HG02678 (cell line): ENCODE data around the gene NKTR.
"Not testable (repeated sequence)": the region's sequence is repeated elsewhere in the genome, so short reads cannot be mapped to it uniquely, and the experiment has no call there.

ENCODE experiments used
- ATAC-seq: cut with Tn5 transposase; IDR thresholded peaks from one replicate; pipeline ENCODE4 v1.9.1; 2021; ENCODE audit warnings: mild to moderate bottlenecking, moderate library complexity; ENCODE audit not compliant: unreplicated experiment

The NKTR gene

GRCh38 chr3:42593635-42594034 is 6.9 kb upstream of the NKTR start:
- ATAC-seq, result no peak

- ATAC-seq, result no peak
These were observed 4.8 kb upstream of the NKTR start for GRCh38 chr3:42595682-42596081.

- ATAC-seq, result not testable (repeated sequence)
These were observed 3.4 kb upstream of the NKTR start for GRCh38 chr3:42597098-42597497.

GRCh38 chr3:42600958-42601675 is 631 bp downstream of the NKTR start:
- peak; percentile 17 for ATAC-seq

- no peak for ATAC-seq
These were observed 1.6 kb downstream of the NKTR start for GRCh38 chr3:42601896-42602581.

GRCh38 chr3:42602961-42603360 is 2.5 kb downstream of the NKTR start:
- ATAC-seq, result no peak

- ATAC-seq, result no peak
These were observed 5.2 kb downstream of the NKTR start for GRCh38 chr3:42605546-42606173.

- no peak for ATAC-seq
These were observed 8.1 kb downstream of the NKTR start for GRCh38 chr3:42608581-42608980.

GRCh38 chr3:42610976-42611375 is 10.5 kb downstream of the NKTR start:
- ATAC-seq, result no peak

- ATAC-seq, result no peak
These were observed 11.7 kb downstream of the NKTR start for GRCh38 chr3:42612217-42612616.

- ATAC-seq, result no peak
These were observed 12.4 kb downstream of the NKTR start for GRCh38 chr3:42612928-42613327.

- no peak for ATAC-seq
These were observed 13.0 kb downstream of the NKTR start for GRCh38 chr3:42613462-42613861.

- no peak for ATAC-seq
These were observed 31.1 kb downstream of the NKTR start for GRCh38 chr3:42631620-42632019.

GRCh38 chr3:42632146-42632545 is 31.7 kb downstream of the NKTR start:
- no peak for ATAC-seq

- no peak for ATAC-seq
These were observed 33.1 kb downstream of the NKTR start for GRCh38 chr3:42633544-42633943.

GRCh38 chr3:42635111-42635510 is 34.6 kb downstream of the NKTR start:
- ATAC-seq, result no peak

- no peak for ATAC-seq
These were observed 36.5 kb downstream of the NKTR start for GRCh38 chr3:42637001-42637400.

- no peak for ATAC-seq
These were observed 37.9 kb downstream of the NKTR start for GRCh38 chr3:42638339-42638842.

GRCh38 chr3:42639192-42639591 is 38.7 kb downstream of the NKTR start:
- ATAC-seq, result no peak

- no peak for ATAC-seq
These were observed 39.6 kb downstream of the NKTR start for GRCh38 chr3:42640129-42640528.

GRCh38 chr3:42640771-42641370 is 40.4 kb downstream of the NKTR start:
- ATAC-seq, result no peak
